SH-SY5Y (cell line): ENCODE data around the gene INKA2.

ENCODE experiments used
- GATA2 ChIP-seq: IDR thresholded peaks from 2 replicates; pipeline ENCODE4 v1.6.1; 2011; ENCODE audit warnings: mild to moderate bottlenecking, low read depth, low read length
- GATA3 ChIP-seq: IDR thresholded peaks from 2 replicates; pipeline ENCODE4 v1.6.1; 2011; ENCODE audit warnings: low read depth, mild to moderate bottlenecking, low read length, moderate library complexity

DNA sequence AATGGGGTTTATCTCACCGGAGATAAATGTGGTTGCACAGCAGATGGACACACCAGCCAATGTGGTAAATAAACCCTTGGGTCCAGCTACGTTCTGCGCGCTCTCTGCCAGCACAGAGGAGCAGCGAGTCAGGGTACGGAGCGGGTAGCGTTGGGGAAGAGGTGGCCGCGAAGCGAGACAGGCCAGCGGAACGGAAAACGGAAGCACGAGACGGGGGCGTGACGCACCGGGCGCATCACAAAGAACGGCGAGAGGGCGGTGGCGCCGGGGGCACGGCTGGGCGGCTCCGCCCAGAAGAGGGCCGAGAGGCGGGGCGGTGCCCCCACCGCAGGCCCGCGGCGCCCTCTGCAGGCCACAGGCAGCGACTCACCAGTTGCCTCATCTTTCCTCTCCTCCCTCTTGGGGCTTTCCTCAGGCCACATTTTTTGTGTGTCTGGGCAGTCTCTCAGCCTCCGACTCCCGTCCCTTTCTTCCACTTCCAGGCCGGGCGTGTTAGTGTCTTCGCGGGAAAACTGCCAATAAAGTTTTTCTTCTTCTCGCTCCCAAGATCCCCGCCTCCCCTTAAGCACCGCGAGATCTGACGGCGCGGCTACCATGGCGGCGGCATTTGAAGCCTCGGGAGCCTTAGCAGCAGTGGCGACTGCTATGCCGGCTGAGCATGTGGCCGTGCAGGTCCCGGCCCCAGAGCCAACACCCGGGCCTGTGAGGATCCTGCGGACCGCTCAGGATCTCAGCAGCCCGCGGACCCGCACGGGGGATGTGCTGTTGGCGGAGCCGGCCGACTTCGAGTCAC is 16.3 kb upstream of the INKA2 start, which contains the start of gene DDX20:
- 0 out of 2 replicates have a peak, but pooled peaks have one; percentile 4 for TF ChIP-seq GATA2
- no peak for TF ChIP-seq GATA3
